Thoracic aorta (tissue), 2 donors: ENCODE results near the gene FDX2. TPM values are rescaled to one million over a fixed set of nuclear protein-coding genes. Genes with fewer than 3 reads are reported as not detected.
"Not testable (repeated sequence)": the region's sequence is repeated elsewhere in the genome, so short reads cannot be mapped to it uniquely, and the experiment has no call there.

Experiments
- ATAC-seq: fragments of 150-250 bp; one replicate; pipeline ENCODE4 v1.8.0; 2017; ENCODE audit warnings: low read depth; ENCODE audit not compliant: insufficient number of reproducible peaks, low FRiP score
- DNase-seq: peaks from one replicate; pipeline ENCODE4 v3.0.0-alpha.2; 2020; ENCODE audit warnings: low spot score
- H3K27ac ChIP-seq, 2 donors: fragments of 200-600 bp; sonication (generic); 1 replicate in 1 of 2; 2 replicates in 1 of 2; pipeline ENCODE4 v1.5.1; 2016; ENCODE audit warnings: mild to moderate bottlenecking in 2 of 2, moderate library complexity in 2 of 2
- H3K27me3 ChIP-seq: fragments of 200-600 bp; sonication (generic); replicated peaks from 2 replicates; pipeline ENCODE4 v1.6.0; 2016; ENCODE audit warnings: mild to moderate bottlenecking; ENCODE audit not compliant: insufficient read depth
- H3K36me3 ChIP-seq: fragments of 200-600 bp; sonication (generic); one replicate; pipeline ENCODE4 v1.5.1; 2016
- H3K4me1 ChIP-seq, 2 donors: fragments of 200-600 bp; sonication (generic); 1 replicate in 1 of 2; 2 replicates in 1 of 2; pipeline versions ENCODE4 v1.5.1 to v1.6.0; 2016; ENCODE audit warnings: low read depth in 2 of 2, mild to moderate bottlenecking in 1 of 2; ENCODE audit not compliant: control insufficient read depth in 1 of 2
- H3K4me3 ChIP-seq: fragments of 200-600 bp; sonication (generic); 2 replicates; pipeline ENCODE4 v1.5.1; 2016; ENCODE audit warnings: mild to moderate bottlenecking
- H3K9me3 ChIP-seq: fragments of 200-600 bp; sonication (generic); 2 replicates; pipeline ENCODE4 v1.5.1; 2016
- CTCF ChIP-seq: fragments of 200-600 bp; sonication (generic); IDR thresholded peaks from one replicate; pipeline ENCODE4 v1.5.1; 2019; ENCODE audit warnings: antibody characterized with exemption
- total RNA-seq, 2 donors: library from RNA; depleted of rRNA; stranded (reverse); fragments of >200 nt; gene quantifications; one replicate each; pipeline versions ENCODE4 v1.1.0 to v1.2.3, GENCODE V29; 2016

Gene FDX2
- total RNA-seq, 2 donors from 2014 or later: 13.4 to 35.8 TPM

GRCh38 chr19:10344780-10345179, 29.0 kb upstream of the FDX2 start:
- H3K4me3 ChIP-seq: no peak overlapping the region
- H3K36me3 ChIP-seq: peaks cover 2% of the 10 kb centered on the region
- H3K4me1 ChIP-seq: no peaks in the 10 kb centered on the region
- H3K9me3 ChIP-seq: no peaks in the 10 kb centered on the region
- TF ChIP-seq CTCF: no peak
- DNase-seq (no peak), ATAC-seq (peak; percentile 56)
- H3K27ac ChIP-seq: peak overlapping the region in 1 of 2 donors; percentile 75
- H3K27me3 ChIP-seq: no peaks in the 10 kb centered on the region

GRCh38 chr19:10343495-10343894, 27.7 kb upstream of the FDX2 start:
- no peak for TF ChIP-seq CTCF
- peak overlapping the region in 1 of 2 donors; percentile 75 for H3K27ac ChIP-seq
- no peaks in the 10 kb centered on the region for H3K36me3 ChIP-seq
- no peaks in the 10 kb centered on the region for H3K9me3 ChIP-seq
- DNase-seq (no peak), ATAC-seq (no peak)
- no peak overlapping the region for H3K4me3 ChIP-seq
- H3K4me1 ChIP-seq: no peaks in the 10 kb centered on the region
- H3K27me3 ChIP-seq: no peaks in the 10 kb centered on the region

- H3K4me3 ChIP-seq: no peak overlapping the region
- H3K9me3 ChIP-seq: no peaks in the 10 kb centered on the region
- ATAC-seq: no peak
- no peak overlapping the region for H3K27ac ChIP-seq
- H3K4me1 ChIP-seq: no peaks in the 10 kb centered on the region
- no peaks in the 10 kb centered on the region for H3K36me3 ChIP-seq
- DNase-seq: no peak
- TF ChIP-seq CTCF: no peak
- no peaks in the 10 kb centered on the region for H3K27me3 ChIP-seq
Observed at GRCh38 chr19:10339977-10340376, 24.2 kb upstream of the FDX2 start.

- no peaks in the 10 kb centered on the region for H3K36me3 ChIP-seq
- peak within 1 kb of the TSS; percentile 29 for H3K4me3 ChIP-seq
- ATAC-seq: no peak
- TF ChIP-seq CTCF: no peak
- H3K27ac ChIP-seq: no peak within 1 kb of the TSS
- no peaks in the 10 kb centered on the region for H3K9me3 ChIP-seq
- no peaks in the 10 kb centered on the region for H3K27me3 ChIP-seq
- H3K4me1 ChIP-seq: peaks cover 0 to under 1% of the 10 kb centered on the region in 2 donors
- no peak for DNase-seq
Observed at GRCh38 chr19:10339380-10339960, 23.7 kb upstream of the FDX2 start, which contains the start of gene ICAM3. TSS of gene ICAM3 (minus strand) at chr19:10339624. CDS start at chr19:10339614, 10 bp downstream.

GRCh38 chr19:10338940-10339339, 23.1 kb upstream of the FDX2 start:
- Histone ChIP-seq H3K4me3 (no peak overlapping the region), H3K36me3 (no peaks in the 10 kb centered on the region), H3K4me1 (peaks cover 3 to 6% of the 10 kb centered on the region in 2 donors), H3K27ac (no peak overlapping the region), H3K27me3 (no peaks in the 10 kb centered on the region), H3K9me3 (no peaks in the 10 kb centered on the region)
- no peak for TF ChIP-seq CTCF
- ATAC-seq: no peak
- DNase-seq: no peak

GRCh38 chr19:10336725-10337124, 20.9 kb upstream of the FDX2 start:
- ATAC-seq, H3K36me3 ChIP-seq, H3K27me3 ChIP-seq, DNase-seq, H3K27ac ChIP-seq, H3K4me3 ChIP-seq, H3K9me3 ChIP-seq: not testable (repeated sequence)
- H3K4me1 ChIP-seq: peaks cover 14 to 20% of the 10 kb centered on the region in 2 donors
